Activated CD8-positive, alpha-beta T cell treated with anti-CD3 and anti-CD28 coated beads for 36 hours (primary cell): Measurements from ENCODE around the gene ZNRF2. TPM values are rescaled to one million over a fixed set of nuclear protein-coding genes. Genes with fewer than 3 reads are reported as not detected.
A peak's percentile ranks its signal among the peaks of the same experiment; 100 is the strongest.

ENCODE experiments used
- ATAC-seq: fragments of 200-7000 bp; cut with Tn5 transposase; one replicate; pipeline ENCODE4 v1.10.0; 2021; ENCODE audit warnings: mild to moderate bottlenecking, moderate library complexity
- CTCF ChIA-PET: fragments of 350-600 bp; sonication (Branson Sonifier 250); formaldehyde crosslinking; loops from one replicate; lab custom pipeline; 2021; ENCODE audit warnings: antibody characterized with exemption; lab: Charles Lee
- POLR2A ChIA-PET: fragments of 350-600 bp; sonication (Branson Sonifier 250); formaldehyde crosslinking; loops from one replicate; lab custom pipeline; 2021; ENCODE audit warnings: antibody characterized with exemption; lab: Charles Lee
- DNase-seq: peaks from one replicate; pipeline ENCODE4 v3.0.0-alpha.2; 2020
- H3K27ac Mint-ChIP-seq: one replicate; pipeline ENCODE4 v1.8.0; 2021; ENCODE audit warnings: mild to moderate bottlenecking, mixed read lengths
- H3K27me3 Mint-ChIP-seq: one replicate; pipeline ENCODE4 v1.8.0; 2021; ENCODE audit warnings: mixed read lengths
- H3K36me3 Mint-ChIP-seq: one replicate; pipeline ENCODE4 v1.8.0; 2021; ENCODE audit warnings: low read depth, mixed read lengths
- H3K4me1 Mint-ChIP-seq: one replicate; pipeline ENCODE4 v1.8.0; 2021; ENCODE audit warnings: low read depth, mixed read lengths
- H3K4me3 Mint-ChIP-seq: one replicate; pipeline ENCODE4 v1.8.0; 2021; ENCODE audit warnings: mild to moderate bottlenecking, moderate library complexity, mixed read lengths
- H3K9me3 Mint-ChIP-seq: one replicate; pipeline ENCODE4 v1.8.0; 2021; ENCODE audit warnings: mixed read lengths
- intact Hi-C: fragments of 100-400 bp; cut with micrococcal nuclease; formaldehyde crosslinking; loops from one replicate; pipeline ENCODE4 v1.10.0; 2022
- total RNA-seq, 2 experiments: library from RNA; stranded (reverse); gene quantifications; one replicate each; pipeline ENCODE4 v1.2.3, GENCODE V29; 2021
- TF ChIP-seq, protein P1 (sequence below): fragments of 200-600 bp; IDR thresholded peaks from one replicate; pipeline ENCODE4 v1.8.0; 2022; ENCODE audit warnings: antibody characterized with exemption, mild to moderate bottlenecking

ZNRF2 gene
- total RNA-seq, 2 experiments from 2014 or later: 8.9 to 9.7 TPM

DNA sequence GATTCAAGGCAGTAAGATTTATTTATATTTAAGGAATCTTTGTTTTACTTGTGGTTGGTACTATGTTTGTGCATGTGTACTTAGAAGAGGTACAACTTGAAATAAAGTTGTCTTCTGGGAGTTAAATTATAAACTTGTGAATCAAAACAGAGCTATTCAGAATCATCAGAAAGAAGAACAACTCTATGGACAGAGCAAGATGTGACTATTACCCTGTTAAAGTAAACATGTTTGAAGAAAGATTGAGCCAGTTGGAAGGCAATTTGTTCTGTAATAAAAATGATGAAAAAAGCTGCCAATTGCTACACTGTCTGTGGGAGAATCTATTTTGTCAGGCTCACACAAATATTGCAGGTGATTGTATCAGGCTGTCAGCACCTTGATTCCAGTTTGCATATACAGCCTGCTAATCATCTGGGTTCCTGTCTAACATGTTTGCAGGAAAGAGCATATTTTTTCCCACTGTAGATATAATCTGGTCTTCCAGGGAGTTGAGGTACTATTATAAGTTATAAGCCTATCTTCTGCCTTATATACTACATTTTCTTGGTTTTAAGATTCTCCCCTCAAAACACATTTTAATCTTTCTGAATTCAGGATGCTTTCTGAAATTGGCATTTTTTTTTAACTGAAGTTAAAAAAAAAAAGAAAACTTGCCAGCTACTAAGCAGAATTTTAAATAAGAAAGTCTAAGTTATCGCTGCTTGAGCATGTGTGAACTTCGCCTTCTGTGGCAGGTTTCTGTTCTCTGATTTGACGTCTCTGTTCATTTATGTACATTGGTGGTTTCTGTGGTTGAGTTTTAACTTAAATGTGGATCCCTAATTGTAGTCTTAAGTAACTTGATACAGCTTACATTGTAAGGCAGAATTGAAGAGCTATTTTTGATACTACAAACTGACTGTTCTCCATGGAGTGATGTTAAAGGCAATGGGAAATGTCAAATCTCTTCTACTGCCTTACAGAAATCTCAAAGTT lies 46.0 kb downstream of the ZNRF2 start:
- peaks cover 2% of the 10 kb centered on the region for H3K9me3 Mint-ChIP-seq
- TF ChIP-seq, protein P1, sequence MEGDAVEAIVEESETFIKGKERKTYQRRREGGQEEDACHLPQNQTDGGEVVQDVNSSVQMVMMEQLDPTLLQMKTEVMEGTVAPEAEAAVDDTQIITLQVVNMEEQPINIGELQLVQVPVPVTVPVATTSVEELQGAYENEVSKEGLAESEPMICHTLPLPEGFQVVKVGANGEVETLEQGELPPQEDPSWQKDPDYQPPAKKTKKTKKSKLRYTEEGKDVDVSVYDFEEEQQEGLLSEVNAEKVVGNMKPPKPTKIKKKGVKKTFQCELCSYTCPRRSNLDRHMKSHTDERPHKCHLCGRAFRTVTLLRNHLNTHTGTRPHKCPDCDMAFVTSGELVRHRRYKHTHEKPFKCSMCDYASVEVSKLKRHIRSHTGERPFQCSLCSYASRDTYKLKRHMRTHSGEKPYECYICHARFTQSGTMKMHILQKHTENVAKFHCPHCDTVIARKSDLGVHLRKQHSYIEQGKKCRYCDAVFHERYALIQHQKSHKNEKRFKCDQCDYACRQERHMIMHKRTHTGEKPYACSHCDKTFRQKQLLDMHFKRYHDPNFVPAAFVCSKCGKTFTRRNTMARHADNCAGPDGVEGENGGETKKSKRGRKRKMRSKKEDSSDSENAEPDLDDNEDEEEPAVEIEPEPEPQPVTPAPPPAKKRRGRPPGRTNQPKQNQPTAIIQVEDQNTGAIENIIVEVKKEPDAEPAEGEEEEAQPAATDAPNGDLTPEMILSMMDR: no peak
- ChIA-PET CTCF (interaction anchor here (0.7 to 1.9 kb wide), 7 partner anchors 8 to 146 kb away, joined by 3 to 6 read pairs (median 3); no protein-coding TSS in a partner anchor), POLR2A (interaction anchor here (1.0 to 1.7 kb wide), 6 partner anchors 8 to 44 kb away, joined by 3 to 6 read pairs (median 4); no protein-coding TSS in a partner anchor)
- peak overlapping the region; percentile 65 for H3K4me3 Mint-ChIP-seq
- DNase-seq (peak; percentile 57), ATAC-seq (peak; percentile 77)
- no peaks in the 10 kb centered on the region for H3K27me3 Mint-ChIP-seq
- intact Hi-C loops: no loop called here
- peaks cover 59% of the 10 kb centered on the region for H3K4me1 Mint-ChIP-seq
- peak overlapping the region; percentile 62 for H3K27ac Mint-ChIP-seq
- peaks cover 16% of the 10 kb centered on the region for H3K36me3 Mint-ChIP-seq

DNA sequence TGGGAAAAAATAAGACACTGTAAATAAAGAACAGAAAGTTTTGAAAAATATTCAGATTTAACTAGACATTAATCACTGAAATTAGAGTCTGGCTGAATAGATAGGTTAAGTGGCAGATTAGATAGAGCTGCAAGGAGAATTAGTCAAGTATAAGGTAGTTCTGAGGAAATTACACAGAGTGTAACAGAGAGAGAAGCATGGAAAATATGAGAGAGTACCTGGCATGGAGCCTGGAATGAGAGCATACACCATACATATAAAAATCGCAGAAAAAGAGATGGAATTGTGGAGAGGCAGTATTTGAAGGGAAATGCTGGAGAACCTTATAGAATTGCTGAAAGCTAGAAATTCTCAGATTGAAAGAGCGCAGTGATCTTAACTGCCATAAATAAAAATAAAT lies 46.9 kb downstream of the ZNRF2 start:
- peak; percentile 41 for ATAC-seq
- Mint-ChIP-seq H3K4me3 (no peak overlapping the region), H3K4me1 (peaks cover 67% of the 10 kb centered on the region), H3K27ac (peak overlapping the region; percentile 9), H3K9me3 (peaks cover 2% of the 10 kb centered on the region), H3K36me3 (peaks cover 13% of the 10 kb centered on the region), H3K27me3 (no peaks in the 10 kb centered on the region)
- ChIA-PET CTCF (interaction anchor here (0.6 to 1.9 kb wide), 5 partner anchors 8 to 145 kb away, joined by 3 to 6 read pairs (median 3); no protein-coding TSS in a partner anchor), POLR2A (interaction anchor here (1.2 to 1.7 kb wide), 5 partner anchors 9 to 45 kb away, joined by 3 to 6 read pairs (median 4); no protein-coding TSS in a partner anchor)
- intact Hi-C loops: no loop called here
- peak; percentile 20 for DNase-seq
- TF ChIP-seq, protein P1: no peak

DNA sequence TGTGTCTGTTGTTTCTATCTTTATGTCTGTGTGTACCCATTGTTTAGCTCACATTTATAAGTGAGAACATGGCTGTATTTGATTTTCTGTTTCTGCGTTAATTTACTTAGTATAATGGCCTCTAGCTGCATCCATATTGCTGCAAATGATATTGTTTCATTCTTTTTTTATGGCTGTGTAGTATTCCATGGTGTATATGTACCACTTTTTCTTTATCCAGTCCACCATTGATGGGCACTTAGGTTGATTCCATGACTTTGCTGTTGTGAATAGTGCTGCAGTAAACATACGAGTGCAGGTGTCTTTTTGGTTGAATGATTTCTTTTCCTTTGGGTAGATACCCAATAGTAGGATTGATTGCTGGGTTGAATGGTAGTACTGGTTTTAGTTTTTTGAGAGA lies 48.2 kb downstream of the ZNRF2 start:
- ChIA-PET CTCF (no interaction called here), POLR2A (no interaction called here)
- Mint-ChIP-seq H3K4me1 (peaks cover 68% of the 10 kb centered on the region), H3K36me3 (peaks cover 6% of the 10 kb centered on the region), H3K4me3 (no peak overlapping the region), H3K27ac (no peak overlapping the region), H3K9me3 (peaks cover 2% of the 10 kb centered on the region), H3K27me3 (no peaks in the 10 kb centered on the region)
- ATAC-seq (no peak), DNase-seq (no peak)
- intact Hi-C loops: no loop called here
- TF ChIP-seq, protein P1: no peak

DNA sequence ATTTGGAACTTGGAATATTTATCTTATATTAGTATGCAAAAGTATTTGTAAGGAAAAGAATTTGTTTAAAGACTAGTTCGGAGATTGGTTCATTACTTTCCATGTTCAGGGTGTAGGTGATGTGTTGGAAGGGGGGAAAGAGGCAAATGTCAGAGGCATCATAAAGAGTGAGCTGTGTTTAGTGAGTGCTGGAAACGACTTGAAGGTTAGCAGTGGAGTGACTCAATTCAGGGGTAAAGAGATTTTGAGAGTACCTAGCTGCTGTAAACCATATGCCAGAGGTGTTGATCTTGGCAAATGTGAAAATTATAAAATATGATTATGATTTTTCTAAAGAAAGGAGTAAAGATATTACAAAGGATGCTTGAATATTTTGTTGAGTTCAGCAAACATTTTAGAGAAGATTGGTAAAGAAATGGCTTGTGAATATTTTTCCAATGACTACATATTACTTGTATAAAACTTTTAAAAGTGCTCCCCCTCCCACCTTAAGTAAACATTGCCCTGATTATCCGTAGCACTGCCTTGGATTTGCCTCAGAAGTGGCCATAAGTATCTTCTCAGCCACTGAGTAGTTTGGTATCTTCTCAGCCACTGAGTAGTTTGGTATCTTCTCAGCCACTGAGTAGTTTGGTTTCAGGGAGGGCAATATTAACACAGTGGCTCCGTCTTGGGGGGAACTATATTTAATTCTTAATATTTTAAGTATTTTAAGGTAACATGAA lies 51.5 kb downstream of the ZNRF2 start:
- peaks cover 6% of the 10 kb centered on the region for H3K9me3 Mint-ChIP-seq
- intact Hi-C loops: no loop called here
- no peak overlapping the region for H3K4me3 Mint-ChIP-seq
- DNase-seq: no peak
- H3K27me3 Mint-ChIP-seq: no peaks in the 10 kb centered on the region
- TF ChIP-seq, protein P1: no peak
- no peak overlapping the region for H3K27ac Mint-ChIP-seq
- POLR2A ChIA-PET: interaction anchor here (1.1 to 1.4 kb wide), 3 partner anchors 12 to 50 kb away, joined by 3 read pairs; no protein-coding TSS in a partner anchor
- H3K36me3 Mint-ChIP-seq: peaks cover 20% of the 10 kb centered on the region
- peak; percentile 77 for ATAC-seq
- H3K4me1 Mint-ChIP-seq: peaks cover 65% of the 10 kb centered on the region
- CTCF ChIA-PET: interaction anchor here (0.9 kb wide), 1 partner anchor 13 kb away, joined by 3 read pairs; no protein-coding TSS in a partner anchor
